A673 (cell line): ENCODE data around the gene BAG2. TPM values are rescaled to one million over a fixed set of nuclear protein-coding genes. Genes with fewer than 3 reads are reported as not detected.

Experiments used
- BruUV-seq: library from RNA; stranded (reverse); fragments of 400-500 nt; replicated peaks from 2 replicates; lab custom pipeline; 2021; lab: Mats Ljungman, UMichigan
- CTCF ChIA-PET: fragments of 300-600 bp; sonication (Branson Sonifier 250); formaldehyde crosslinking; loops from one replicate; lab custom pipeline; 2022; ENCODE audit warnings: antibody characterized with exemption; lab: Charles Lee
- POLR2A ChIA-PET: fragments of 300-600 bp; sonication (Branson Sonifier 250); formaldehyde crosslinking; loops from one replicate; lab custom pipeline; 2022; ENCODE audit warnings: antibody characterized with exemption; ENCODE audit not compliant: low non-redundant PET; lab: Charles Lee
- DNase-seq: peaks from one replicate; pipeline ENCODE4 v3.0.0-alpha.2; 2015; ENCODE audit warnings: low spot score
- H3K27ac ChIP-seq: fragments of 200-600 bp; sonication (generic); 2 replicates; pipeline ENCODE4 v1.5.1; 2016; ENCODE audit warnings: mixed run types, low read depth, mild to moderate bottlenecking, mixed read lengths, antibody characterized with exemption, low read length; ENCODE audit not compliant: poor library complexity, severe bottlenecking
- H3K27me3 ChIP-seq: fragments of 200-600 bp; sonication (generic); replicated peaks from 2 replicates; pipeline ENCODE4 v1.6.1; 2017; ENCODE audit warnings: mixed run types, low read depth, mild to moderate bottlenecking, mixed read lengths, antibody characterized with exemption, low read length; ENCODE audit not compliant: insufficient read depth, poor library complexity
- H3K36me3 ChIP-seq: fragments of 200-600 bp; sonication (generic); 2 replicates; pipeline ENCODE4 v1.6.1; 2016; ENCODE audit warnings: mixed run types, mild to moderate bottlenecking, mixed read lengths, antibody characterized with exemption, low read length; ENCODE audit not compliant: insufficient read depth, poor library complexity, severe bottlenecking
- H3K4me1 ChIP-seq: fragments of 200-600 bp; sonication (generic); 2 replicates; pipeline ENCODE4 v1.6.1; 2017; ENCODE audit warnings: mixed run types, mild to moderate bottlenecking, mixed read lengths, antibody characterized with exemption, low read length; ENCODE audit not compliant: insufficient read depth, poor library complexity, severe bottlenecking
- H3K4me3 ChIP-seq: fragments of 200-600 bp; sonication (generic); 2 replicates; pipeline ENCODE4 v1.5.1; 2016; ENCODE audit warnings: low read depth, mixed run types, mild to moderate bottlenecking, mixed read lengths, low read length; ENCODE audit not compliant: poor library complexity, severe bottlenecking
- H3K9me3 ChIP-seq: fragments of 200-600 bp; sonication (generic); 2 replicates; pipeline ENCODE4 v1.6.1; 2016; ENCODE audit warnings: mixed run types, low read depth, mild to moderate bottlenecking, mixed read lengths, antibody characterized with exemption, low read length; ENCODE audit not compliant: poor library complexity, severe bottlenecking
- CTCF ChIP-seq: fragments of 300-800, 200-600 bp; sonication (generic); conservative IDR thresholded peaks from 2 replicates; pipeline ENCODE4 v1.5.1; 2017; ENCODE audit warnings: low read depth, mild to moderate bottlenecking, antibody characterized with exemption, low read length, moderate library complexity, mixed read lengths
- EZH2 ChIP-seq: fragments of 200-600 bp; sonication (generic); IDR thresholded peaks from 2 replicates; pipeline ENCODE4 v1.6.1; 2017; ENCODE audit warnings: borderline replicate concordance, low read depth, mild to moderate bottlenecking, mixed read lengths, antibody characterized with exemption, low read length; ENCODE audit not compliant: poor library complexity, severe bottlenecking
- intact Hi-C: fragments of 100-400 bp; cut with micrococcal nuclease; formaldehyde crosslinking; loops from one replicate; pipeline ENCODE4 v1.10.0; 2022; ENCODE audit not compliant: unreplicated experiment
- total RNA-seq: library from RNA; stranded (reverse); gene quantifications from 2 replicates; pipeline ENCODE4 v1.2.3, GENCODE V29; 2021

BAG2 gene
- total RNA-seq, 1 experiment from 2014 or later: 27.0 TPM

- TF ChIP-seq EZH2 (no peak), CTCF (no peak)
- peaks cover 19% of the 10 kb centered on the region for H3K36me3 ChIP-seq
- no peak for DNase-seq
- H3K4me3 ChIP-seq: no peak overlapping the region
- intact Hi-C loops: no loop called here
- no peaks in the 10 kb centered on the region for H3K9me3 ChIP-seq
- no peaks in the 10 kb centered on the region for H3K27me3 ChIP-seq
- BruUV-seq: no TSS peak
- H3K27ac ChIP-seq: no peak overlapping the region
- ChIA-PET CTCF (no interaction called here), POLR2A (interaction anchor here (0.6 kb wide), 1 partner anchor 10 kb away, joined by 4 read pairs; no protein-coding TSS in a partner anchor)
- H3K4me1 ChIP-seq: peaks cover 10% of the 10 kb centered on the region
These were observed 41.4 kb upstream of the BAG2 start for GRCh38 chr6:57130661-57131177.

- intact Hi-C loops: no loop called here
- DNase-seq: no peak
- BruUV-seq: no TSS peak
- Histone ChIP-seq H3K4me1 (peaks cover 10% of the 10 kb centered on the region), H3K27ac (no peak overlapping the region), H3K27me3 (no peaks in the 10 kb centered on the region), H3K4me3 (no peak overlapping the region), H3K9me3 (no peaks in the 10 kb centered on the region), H3K36me3 (peaks cover 26% of the 10 kb centered on the region)
- ChIA-PET POLR2A (no interaction called here), CTCF (no interaction called here)
- no peak for TF ChIP-seq EZH2
- no peak for TF ChIP-seq CTCF
These were observed 37.2 kb upstream of the BAG2 start for GRCh38 chr6:57134954-57135353.

DNA sequence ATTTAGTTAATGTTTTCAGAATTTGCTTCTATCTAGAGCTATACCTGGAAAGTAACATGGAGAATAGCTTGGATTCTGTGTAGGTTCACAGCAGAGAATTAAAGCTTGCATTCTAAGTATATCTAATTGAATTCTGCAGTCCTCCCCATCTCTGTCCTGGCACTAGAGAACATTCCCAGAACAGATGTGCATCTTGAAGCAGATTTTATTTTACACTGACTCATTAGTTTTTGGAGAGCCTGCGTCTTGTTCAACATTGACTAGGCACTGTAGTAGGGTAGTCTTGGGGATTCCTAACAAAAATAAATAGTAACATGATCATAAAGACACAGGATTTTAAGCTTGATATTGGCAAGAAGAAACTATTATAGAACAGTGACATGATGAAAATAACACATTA is 36.2 kb upstream of the BAG2 start:
- H3K4me3 ChIP-seq: no peak overlapping the region
- no peak overlapping the region for H3K27ac ChIP-seq
- no peak for TF ChIP-seq EZH2
- H3K9me3 ChIP-seq: no peaks in the 10 kb centered on the region
- ChIA-PET POLR2A (no interaction called here), CTCF (no interaction called here)
- no peaks in the 10 kb centered on the region for H3K27me3 ChIP-seq
- H3K36me3 ChIP-seq: peaks cover 26% of the 10 kb centered on the region
- no TSS peak for BruUV-seq
- peaks cover 6% of the 10 kb centered on the region for H3K4me1 ChIP-seq
- DNase-seq: no peak
- intact Hi-C loops: no loop called here

- Histone ChIP-seq H3K27me3 (no peaks in the 10 kb centered on the region), H3K36me3 (peaks cover 26% of the 10 kb centered on the region), H3K9me3 (no peaks in the 10 kb centered on the region), H3K4me3 (no peak overlapping the region), H3K27ac (no peak overlapping the region), H3K4me1 (no peaks in the 10 kb centered on the region)
- TF ChIP-seq EZH2: no peak
- no peak for TF ChIP-seq CTCF
- intact Hi-C loops: no loop called here
- BruUV-seq: no TSS peak
- ChIA-PET POLR2A (no interaction called here), CTCF (no interaction called here)
- no peak for DNase-seq
These were observed 34.8 kb upstream of the BAG2 start for GRCh38 chr6:57137350-57137749.
